ENCODE results near the gene C2CD4D.

- TF ChIP-seq MAX (IDR thresholded peaks at IDR 0.05) (no peak), CTCF (IDR thresholded peaks at IDR 0.05) (no peak), MYC (IDR thresholded peaks at IDR 0.05; ENCODE audit: borderline replicate concordance, low read length) (no peak), CHD2 (IDR thresholded peaks at IDR 0.05; ENCODE audit: low read length, partially characterized antibody) (no peak), ESRRA (IDR thresholded peaks at IDR 0.05; ENCODE audit: borderline replicate concordance, low read length) (no peak), POLR2A (IDR thresholded peaks at IDR 0.05; ENCODE audit: low read length) (no peak), ZFP36 (IDR thresholded peaks at IDR 0.05; ENCODE audit: borderline replicate concordance, partially characterized antibody) (no peak), BHLHE40 (IDR thresholded peaks at IDR 0.05; ENCODE audit: low read depth, low read length) (no peak), EP300 (IDR thresholded peaks at IDR 0.05) (no peak), HOXA7 (CRISPR knock-in tag; IDR thresholded peaks at IDR 0.05) (no peak), CEBPB (IDR thresholded peaks at IDR 0.05) (no peak)
- TF ChIP-seq, protein P1, sequence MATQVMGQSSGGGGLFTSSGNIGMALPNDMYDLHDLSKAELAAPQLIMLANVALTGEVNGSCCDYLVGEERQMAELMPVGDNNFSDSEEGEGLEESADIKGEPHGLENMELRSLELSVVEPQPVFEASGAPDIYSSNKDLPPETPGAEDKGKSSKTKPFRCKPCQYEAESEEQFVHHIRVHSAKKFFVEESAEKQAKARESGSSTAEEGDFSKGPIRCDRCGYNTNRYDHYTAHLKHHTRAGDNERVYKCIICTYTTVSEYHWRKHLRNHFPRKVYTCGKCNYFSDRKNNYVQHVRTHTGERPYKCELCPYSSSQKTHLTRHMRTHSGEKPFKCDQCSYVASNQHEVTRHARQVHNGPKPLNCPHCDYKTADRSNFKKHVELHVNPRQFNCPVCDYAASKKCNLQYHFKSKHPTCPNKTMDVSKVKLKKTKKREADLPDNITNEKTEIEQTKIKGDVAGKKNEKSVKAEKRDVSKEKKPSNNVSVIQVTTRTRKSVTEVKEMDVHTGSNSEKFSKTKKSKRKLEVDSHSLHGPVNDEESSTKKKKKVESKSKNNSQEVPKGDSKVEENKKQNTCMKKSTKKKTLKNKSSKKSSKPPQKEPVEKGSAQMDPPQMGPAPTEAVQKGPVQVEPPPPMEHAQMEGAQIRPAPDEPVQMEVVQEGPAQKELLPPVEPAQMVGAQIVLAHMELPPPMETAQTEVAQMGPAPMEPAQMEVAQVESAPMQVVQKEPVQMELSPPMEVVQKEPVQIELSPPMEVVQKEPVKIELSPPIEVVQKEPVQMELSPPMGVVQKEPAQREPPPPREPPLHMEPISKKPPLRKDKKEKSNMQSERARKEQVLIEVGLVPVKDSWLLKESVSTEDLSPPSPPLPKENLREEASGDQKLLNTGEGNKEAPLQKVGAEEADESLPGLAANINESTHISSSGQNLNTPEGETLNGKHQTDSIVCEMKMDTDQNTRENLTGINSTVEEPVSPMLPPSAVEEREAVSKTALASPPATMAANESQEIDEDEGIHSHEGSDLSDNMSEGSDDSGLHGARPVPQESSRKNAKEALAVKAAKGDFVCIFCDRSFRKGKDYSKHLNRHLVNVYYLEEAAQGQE (IDR thresholded peaks at IDR 0.05) = no peak
- TF ChIP-seq, protein P2, sequence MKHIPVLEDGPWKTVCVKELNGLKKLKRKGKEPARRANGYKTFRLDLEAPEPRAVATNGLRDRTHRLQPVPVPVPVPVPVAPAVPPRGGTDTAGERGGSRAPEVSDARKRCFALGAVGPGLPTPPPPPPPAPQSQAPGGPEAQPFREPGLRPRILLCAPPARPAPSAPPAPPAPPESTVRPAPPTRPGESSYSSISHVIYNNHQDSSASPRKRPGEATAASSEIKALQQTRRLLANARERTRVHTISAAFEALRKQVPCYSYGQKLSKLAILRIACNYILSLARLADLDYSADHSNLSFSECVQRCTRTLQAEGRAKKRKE (CRISPR knock-in tag; IDR thresholded peaks at IDR 0.05; ENCODE audit: low read depth) = no peak
- TF ChIP-seq, protein P3, sequence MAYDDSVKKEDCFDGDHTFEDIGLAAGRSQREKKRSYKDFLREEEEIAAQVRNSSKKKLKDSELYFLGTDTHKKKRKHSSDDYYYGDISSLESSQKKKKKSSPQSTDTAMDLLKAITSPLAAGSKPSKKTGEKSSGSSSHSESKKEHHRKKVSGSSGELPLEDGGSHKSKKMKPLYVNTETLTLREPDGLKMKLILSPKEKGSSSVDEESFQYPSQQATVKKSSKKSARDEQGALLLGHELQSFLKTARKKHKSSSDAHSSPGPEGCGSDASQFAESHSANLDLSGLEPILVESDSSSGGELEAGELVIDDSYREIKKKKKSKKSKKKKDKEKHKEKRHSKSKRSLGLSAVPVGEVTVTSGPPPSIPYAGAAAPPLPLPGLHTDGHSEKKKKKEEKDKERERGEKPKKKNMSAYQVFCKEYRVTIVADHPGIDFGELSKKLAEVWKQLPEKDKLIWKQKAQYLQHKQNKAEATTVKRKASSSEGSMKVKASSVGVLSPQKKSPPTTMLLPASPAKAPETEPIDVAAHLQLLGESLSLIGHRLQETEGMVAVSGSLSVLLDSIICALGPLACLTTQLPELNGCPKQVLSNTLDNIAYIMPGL (CRISPR knock-in tag; IDR thresholded peaks at IDR 0.05; ENCODE audit: borderline replicate concordance) = no peak
Observed at GRCh38 chr1:151819976-151820623, 19.5 kb downstream of the C2CD4D start.
